Panc1 (cell line): Measurements from ENCODE around the gene FANCD2. TPM values are rescaled to one million over a fixed set of nuclear protein-coding genes. Genes with fewer than 3 reads are reported as not detected.

ENCODE experiments used
- ATAC-seq: fragments of 200-7000 bp; cut with Tn5 transposase; 2 replicates; pipeline ENCODE4 v1.9.1; 2020; ENCODE audit warnings: mild to moderate bottlenecking, moderate library complexity
- BruUV-seq: library from RNA; stranded (reverse); fragments of 400-500 nt; replicated peaks from 2 replicates; lab custom pipeline; 2021; lab: Mats Ljungman, UMichigan
- CTCF ChIA-PET: fragments of 300-600 bp; sonication (Branson Sonifier 250); formaldehyde crosslinking; loops from one replicate; lab custom pipeline; 2022; ENCODE audit warnings: antibody characterized with exemption; lab: Charles Lee
- POLR2A ChIA-PET: fragments of 300-600 bp; sonication (Branson Sonifier 250); formaldehyde crosslinking; loops from one replicate; lab custom pipeline; 2022; ENCODE audit warnings: antibody characterized with exemption; lab: Charles Lee
- DNase-seq: peaks from one replicate; pipeline ENCODE4 v3.0.0-alpha.2; 2010; ENCODE audit warnings: low read depth, low spot score
- H3K27ac ChIP-seq: 2 replicates; pipeline ENCODE4 v1.5.1; 2011; ENCODE audit warnings: mild to moderate bottlenecking, low read length, inconsistent platforms
- H3K27me3 ChIP-seq: fragments of 200-500 bp; sonication (Bioruptor generic); 2 replicates; pipeline ENCODE4 v1.6.0; 2014; ENCODE audit warnings: low read length, inconsistent platforms; ENCODE audit not compliant: control insufficient read depth, insufficient read depth
- H3K36me3 ChIP-seq: fragments of 200-500 bp; sonication (Bioruptor generic); 2 replicates; pipeline ENCODE4 v1.5.1; 2014; ENCODE audit warnings: inconsistent platforms, mild to moderate bottlenecking, low read length, moderate library complexity; ENCODE audit not compliant: control insufficient read depth, insufficient read depth
- H3K4me1 ChIP-seq: 2 replicates; pipeline ENCODE4 v1.5.1; 2011; ENCODE audit warnings: inconsistent platforms, mild to moderate bottlenecking, low read length, moderate library complexity; ENCODE audit not compliant: control insufficient read depth, insufficient read depth
- H3K4me3 ChIP-seq, 2 experiments: 2 replicates each; pipeline ENCODE4 v1.5.1; 2011 to 2012; ENCODE audit warnings: low read depth in 2 of 2, low read length in 2 of 2, mild to moderate bottlenecking in 2 of 2, inconsistent platforms in 1 of 2, moderate library complexity in 1 of 2
- H3K9me3 ChIP-seq: fragments of 200-500 bp; sonication (Bioruptor generic); 2 replicates; pipeline ENCODE4 v1.5.1; 2014; ENCODE audit warnings: low read depth, mild to moderate bottlenecking, inconsistent platforms, low read length, moderate library complexity; ENCODE audit not compliant: control insufficient read depth, insufficient read depth
- POLR2AphosphoS5 ChIP-seq: IDR thresholded peaks from 2 replicates; pipeline ENCODE4 v1.6.1; 2012; ENCODE audit warnings: mild to moderate bottlenecking, low read depth, low read length, moderate library complexity
- SIN3A ChIP-seq: IDR thresholded peaks from 2 replicates; pipeline ENCODE4 v1.6.1; 2012; ENCODE audit warnings: low read depth, mild to moderate bottlenecking, low read length, moderate library complexity, borderline replicate concordance; ENCODE audit not compliant: insufficient read depth
- TCF7L2 ChIP-seq: IDR thresholded peaks from 2 replicates; pipeline ENCODE4 v1.6.1; 2011; ENCODE audit warnings: mild to moderate bottlenecking, low read depth, low read length, inconsistent platforms
- in situ Hi-C: cut with HindIII; loops from 2 replicates; pipeline ENCODE4 v1.10.0; 2016; ENCODE audit warnings: low sequenced_read_pairs, low pct_unique_long_range_greater_than_20kb
- intact Hi-C: fragments of 100-400 bp; cut with micrococcal nuclease; formaldehyde crosslinking; loops from one replicate; pipeline ENCODE4 v1.10.0; 2022; ENCODE audit not compliant: unreplicated experiment
- total RNA-seq: library from RNA; stranded (reverse); gene quantifications from one replicate; pipeline ENCODE4 v1.2.1, GENCODE V29; 2021; ENCODE audit not compliant: unreplicated experiment
- TF ChIP-seq, protein P1 (sequence below): fragments of 450-650 bp; IDR thresholded peaks from 2 replicates; pipeline ENCODE4 v1.5.1; 2017; ENCODE audit warnings: mild to moderate bottlenecking
- TF ChIP-seq, protein P2 (sequence below), 2 experiments: IDR thresholded peaks; 2 replicates each; pipeline ENCODE4 v1.6.1; 2011 to 2012; ENCODE audit warnings: low read depth in 2 of 2, control low read depth in 1 of 2, low read length in 1 of 2, mild to moderate bottlenecking in 1 of 2, moderate library complexity in 1 of 2; ENCODE audit not compliant: insufficient read depth in 1 of 2

Gene FANCD2
- total RNA-seq, 1 experiment from 2014 or later, result 20.0 TPM

DNA sequence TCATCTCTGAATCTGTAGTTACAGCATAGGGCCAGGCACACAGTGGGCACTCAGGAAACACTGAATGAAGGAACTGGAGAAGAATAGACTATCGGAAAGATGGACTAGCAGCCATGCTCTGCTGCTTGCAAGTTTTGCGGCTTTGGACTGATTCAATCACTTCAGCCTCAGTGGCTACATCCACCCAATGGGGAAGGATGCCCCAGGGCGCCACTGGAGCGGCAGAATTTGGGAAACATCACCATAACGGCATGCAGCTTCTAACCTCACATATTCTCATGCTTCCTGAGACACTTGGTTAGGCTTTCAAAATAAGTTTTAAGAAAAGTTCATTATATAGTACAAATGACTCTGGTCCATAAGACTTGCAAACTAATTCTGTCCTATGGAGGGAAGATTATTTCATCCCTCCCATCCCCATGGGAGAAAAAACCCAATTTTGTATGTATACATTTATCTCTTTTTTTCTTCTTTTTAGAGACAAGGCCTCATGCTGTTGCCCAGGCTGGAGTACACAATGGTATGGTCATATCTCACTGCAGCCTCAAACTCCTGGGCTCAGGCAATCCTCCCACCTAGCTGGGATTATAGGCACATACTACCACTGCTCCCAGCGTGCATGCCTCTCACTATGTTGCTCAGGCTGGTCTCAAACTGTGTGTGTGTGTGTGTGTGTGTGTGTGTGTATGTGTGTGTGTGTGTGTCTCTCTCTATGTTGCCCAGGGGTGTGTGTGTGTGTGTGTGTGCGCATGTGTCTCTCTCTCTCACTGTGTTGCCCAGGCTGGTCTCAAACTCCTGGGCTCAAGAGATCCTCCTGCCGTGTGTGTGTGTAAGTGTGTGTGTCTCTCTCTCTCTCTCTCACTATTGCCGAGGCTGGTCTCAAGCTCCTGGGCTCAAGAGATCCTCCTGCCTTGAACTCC lies 4.1 kb upstream of the FANCD2 start:
- peaks cover 4% of the 10 kb centered on the region for H3K36me3 ChIP-seq
- POLR2A ChIA-PET, result no interaction called here

DNA sequence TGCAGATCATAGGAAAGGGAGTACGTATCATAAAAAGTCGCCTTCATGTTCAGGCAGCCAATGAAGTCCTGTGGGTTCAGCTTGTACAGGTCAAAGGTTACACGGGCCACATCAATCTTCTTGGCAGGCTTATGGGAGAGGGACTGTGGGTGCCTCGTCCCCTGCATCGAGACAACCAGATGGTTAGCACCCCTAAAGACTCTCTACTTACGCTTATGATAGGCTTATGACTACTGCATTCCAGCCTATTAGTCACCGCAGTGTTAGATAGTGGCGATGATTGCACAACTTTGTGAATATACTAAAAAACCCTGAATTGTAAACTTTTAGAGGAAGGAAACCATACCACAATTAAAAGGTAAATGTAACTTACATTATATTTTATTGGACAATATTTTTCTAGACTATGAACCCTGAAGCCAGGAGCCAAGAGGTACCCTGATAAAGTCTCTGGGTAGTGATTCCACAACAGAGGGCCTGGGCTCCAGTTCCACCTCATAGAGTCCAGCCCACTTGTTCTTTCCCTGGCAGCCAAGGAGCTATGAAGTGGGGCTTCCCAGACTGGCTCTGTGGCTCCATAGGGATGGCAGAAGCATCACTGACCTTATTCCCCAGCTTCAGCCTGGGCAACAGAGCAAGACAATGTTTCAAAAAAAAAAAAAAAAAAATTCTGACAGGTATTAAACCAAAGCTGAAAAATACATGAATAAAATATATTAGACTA lies 2.5 kb upstream of the FANCD2 start:
- TF ChIP-seq, protein P1, sequence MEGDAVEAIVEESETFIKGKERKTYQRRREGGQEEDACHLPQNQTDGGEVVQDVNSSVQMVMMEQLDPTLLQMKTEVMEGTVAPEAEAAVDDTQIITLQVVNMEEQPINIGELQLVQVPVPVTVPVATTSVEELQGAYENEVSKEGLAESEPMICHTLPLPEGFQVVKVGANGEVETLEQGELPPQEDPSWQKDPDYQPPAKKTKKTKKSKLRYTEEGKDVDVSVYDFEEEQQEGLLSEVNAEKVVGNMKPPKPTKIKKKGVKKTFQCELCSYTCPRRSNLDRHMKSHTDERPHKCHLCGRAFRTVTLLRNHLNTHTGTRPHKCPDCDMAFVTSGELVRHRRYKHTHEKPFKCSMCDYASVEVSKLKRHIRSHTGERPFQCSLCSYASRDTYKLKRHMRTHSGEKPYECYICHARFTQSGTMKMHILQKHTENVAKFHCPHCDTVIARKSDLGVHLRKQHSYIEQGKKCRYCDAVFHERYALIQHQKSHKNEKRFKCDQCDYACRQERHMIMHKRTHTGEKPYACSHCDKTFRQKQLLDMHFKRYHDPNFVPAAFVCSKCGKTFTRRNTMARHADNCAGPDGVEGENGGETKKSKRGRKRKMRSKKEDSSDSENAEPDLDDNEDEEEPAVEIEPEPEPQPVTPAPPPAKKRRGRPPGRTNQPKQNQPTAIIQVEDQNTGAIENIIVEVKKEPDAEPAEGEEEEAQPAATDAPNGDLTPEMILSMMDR, result no peak
- TF ChIP-seq SIN3A, result no peak
- TF ChIP-seq, protein P2, sequence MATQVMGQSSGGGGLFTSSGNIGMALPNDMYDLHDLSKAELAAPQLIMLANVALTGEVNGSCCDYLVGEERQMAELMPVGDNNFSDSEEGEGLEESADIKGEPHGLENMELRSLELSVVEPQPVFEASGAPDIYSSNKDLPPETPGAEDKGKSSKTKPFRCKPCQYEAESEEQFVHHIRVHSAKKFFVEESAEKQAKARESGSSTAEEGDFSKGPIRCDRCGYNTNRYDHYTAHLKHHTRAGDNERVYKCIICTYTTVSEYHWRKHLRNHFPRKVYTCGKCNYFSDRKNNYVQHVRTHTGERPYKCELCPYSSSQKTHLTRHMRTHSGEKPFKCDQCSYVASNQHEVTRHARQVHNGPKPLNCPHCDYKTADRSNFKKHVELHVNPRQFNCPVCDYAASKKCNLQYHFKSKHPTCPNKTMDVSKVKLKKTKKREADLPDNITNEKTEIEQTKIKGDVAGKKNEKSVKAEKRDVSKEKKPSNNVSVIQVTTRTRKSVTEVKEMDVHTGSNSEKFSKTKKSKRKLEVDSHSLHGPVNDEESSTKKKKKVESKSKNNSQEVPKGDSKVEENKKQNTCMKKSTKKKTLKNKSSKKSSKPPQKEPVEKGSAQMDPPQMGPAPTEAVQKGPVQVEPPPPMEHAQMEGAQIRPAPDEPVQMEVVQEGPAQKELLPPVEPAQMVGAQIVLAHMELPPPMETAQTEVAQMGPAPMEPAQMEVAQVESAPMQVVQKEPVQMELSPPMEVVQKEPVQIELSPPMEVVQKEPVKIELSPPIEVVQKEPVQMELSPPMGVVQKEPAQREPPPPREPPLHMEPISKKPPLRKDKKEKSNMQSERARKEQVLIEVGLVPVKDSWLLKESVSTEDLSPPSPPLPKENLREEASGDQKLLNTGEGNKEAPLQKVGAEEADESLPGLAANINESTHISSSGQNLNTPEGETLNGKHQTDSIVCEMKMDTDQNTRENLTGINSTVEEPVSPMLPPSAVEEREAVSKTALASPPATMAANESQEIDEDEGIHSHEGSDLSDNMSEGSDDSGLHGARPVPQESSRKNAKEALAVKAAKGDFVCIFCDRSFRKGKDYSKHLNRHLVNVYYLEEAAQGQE (IDR thresholded peaks at IDR 0.05; ENCODE audit: insufficient read depth in 1 of 2, low read depth in 2 of 2, low read length in 1 of 2), result no peak
- no peak for TF ChIP-seq TCF7L2
- no peak for TF ChIP-seq POLR2AphosphoS5
- no peak overlapping the region for H3K4me3 ChIP-seq
- no peaks in the 10 kb centered on the region for H3K27me3 ChIP-seq
- DNase-seq (no peak), ATAC-seq (no peak)
- H3K9me3 ChIP-seq, result no peaks in the 10 kb centered on the region
- ChIA-PET CTCF (no interaction called here), POLR2A (no interaction called here)
- peaks cover 4% of the 10 kb centered on the region for H3K36me3 ChIP-seq
- H3K4me1 ChIP-seq, result peaks cover 6% of the 10 kb centered on the region; the same call in 1 of the 2 replicates
- H3K27ac ChIP-seq, result no peak overlapping the region
- no TSS peak for BruUV-seq
- intact Hi-C loops (no loop called here), in situ Hi-C loops (no loop called here)

More for the DNA sequence above, 4.1 kb upstream of the FANCD2 start:
- CTCF ChIA-PET, result interaction anchor here (0.6 kb wide), 1 partner anchor 39 kb away, joined by 5 read pairs; no protein-coding TSS in a partner anchor
- Histone ChIP-seq H3K27me3 (no peaks in the 10 kb centered on the region), H3K9me3 (no peaks in the 10 kb centered on the region), H3K4me1 (peaks cover 3% of the 10 kb centered on the region; the same call in 1 of the 2 replicates), H3K4me3 (no peak overlapping the region), H3K27ac (no peak overlapping the region)
- TF ChIP-seq TCF7L2 (no peak), POLR2AphosphoS5 (no peak), SIN3A (no peak)
- TF ChIP-seq, protein P1, result no peak
- TF ChIP-seq, protein P2 (IDR thresholded peaks at IDR 0.05; ENCODE audit: insufficient read depth in 1 of 2, low read depth in 2 of 2, low read length in 1 of 2), result no peak
- intact Hi-C loops (no loop called here), in situ Hi-C loops (no loop called here)
- no peak for ATAC-seq
- no TSS peak for BruUV-seq
- DNase-seq, result no peak
